ENCODE results near the gene KIRREL3.

Gene KIRREL3

GRCh38 chr11:126904520-126904919, 96.0 kb downstream of the KIRREL3 start:
- DNase-seq = no peak

- DNase-seq = no peak
Observed at GRCh38 chr11:126901783-126902182, 98.8 kb downstream of the KIRREL3 start.

GRCh38 chr11:126899961-126900748, 100.4 kb downstream of the KIRREL3 start:
- no peak for DNase-seq

DNA sequence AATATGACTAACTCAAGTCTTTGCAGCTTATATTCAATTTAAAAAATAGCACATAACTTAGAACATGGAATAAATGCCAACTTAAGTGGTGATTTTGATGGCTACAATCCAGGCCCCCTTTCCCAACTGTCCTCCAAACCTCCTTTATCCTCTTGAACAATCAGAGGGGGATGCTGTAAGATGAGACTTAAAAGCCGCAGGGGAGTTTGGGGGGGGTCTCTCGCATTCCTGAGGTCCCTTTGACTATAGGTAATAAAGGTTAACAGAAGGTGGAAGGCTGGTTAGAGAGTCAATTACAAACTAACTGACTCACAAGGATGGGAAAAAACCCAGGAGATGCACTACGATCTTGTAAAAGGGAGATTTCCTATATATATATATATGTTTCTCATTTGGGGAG, 101.8 kb downstream of the KIRREL3 start:
- no peak for DNase-seq

DNA sequence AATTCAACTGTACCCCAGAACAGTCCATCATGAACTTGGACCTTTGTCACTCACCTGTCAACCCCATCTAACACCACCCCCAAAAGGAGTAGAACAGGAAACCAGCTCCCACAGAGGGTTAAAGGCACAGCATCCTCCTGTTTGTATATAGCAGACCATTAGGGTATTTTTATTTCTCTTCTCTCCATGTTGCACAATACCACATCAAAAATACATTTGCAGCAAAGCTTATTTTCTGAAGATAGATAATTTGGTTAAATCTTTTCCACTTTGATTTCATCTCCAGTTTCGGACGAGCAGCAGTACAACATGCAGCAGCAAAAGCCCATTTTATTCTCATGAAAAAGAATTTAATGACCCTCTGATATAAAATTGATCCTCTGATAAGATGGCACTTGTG, 103.1 kb downstream of the KIRREL3 start:
- DNase-seq = no peak

DNA sequence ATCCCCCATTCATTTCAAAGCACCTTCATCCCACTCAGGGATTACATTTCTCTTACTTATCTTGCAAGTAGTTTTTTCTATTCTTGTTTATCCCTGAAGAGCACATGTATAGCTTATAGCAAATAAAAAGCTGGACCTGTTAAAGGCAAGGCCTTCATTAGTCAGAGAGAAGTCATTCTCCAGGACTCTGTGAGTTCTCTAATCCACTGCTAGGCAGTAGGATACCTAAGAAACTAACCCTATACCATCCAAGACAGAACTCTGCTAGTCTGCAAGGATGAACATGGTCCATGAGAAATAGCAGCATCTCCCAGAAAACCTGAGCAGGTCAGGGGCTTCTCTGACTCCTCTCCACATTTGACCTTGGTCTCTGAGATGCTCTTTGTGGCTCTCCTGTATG, 104.5 kb downstream of the KIRREL3 start:
- DNase-seq = no peak

GRCh38 chr11:126893796-126894195, 106.8 kb downstream of the KIRREL3 start:
- DNase-seq = no peak

- DNase-seq = peak; percentile 41
Observed at GRCh38 chr11:126892756-126893155, 107.8 kb downstream of the KIRREL3 start.

DNA sequence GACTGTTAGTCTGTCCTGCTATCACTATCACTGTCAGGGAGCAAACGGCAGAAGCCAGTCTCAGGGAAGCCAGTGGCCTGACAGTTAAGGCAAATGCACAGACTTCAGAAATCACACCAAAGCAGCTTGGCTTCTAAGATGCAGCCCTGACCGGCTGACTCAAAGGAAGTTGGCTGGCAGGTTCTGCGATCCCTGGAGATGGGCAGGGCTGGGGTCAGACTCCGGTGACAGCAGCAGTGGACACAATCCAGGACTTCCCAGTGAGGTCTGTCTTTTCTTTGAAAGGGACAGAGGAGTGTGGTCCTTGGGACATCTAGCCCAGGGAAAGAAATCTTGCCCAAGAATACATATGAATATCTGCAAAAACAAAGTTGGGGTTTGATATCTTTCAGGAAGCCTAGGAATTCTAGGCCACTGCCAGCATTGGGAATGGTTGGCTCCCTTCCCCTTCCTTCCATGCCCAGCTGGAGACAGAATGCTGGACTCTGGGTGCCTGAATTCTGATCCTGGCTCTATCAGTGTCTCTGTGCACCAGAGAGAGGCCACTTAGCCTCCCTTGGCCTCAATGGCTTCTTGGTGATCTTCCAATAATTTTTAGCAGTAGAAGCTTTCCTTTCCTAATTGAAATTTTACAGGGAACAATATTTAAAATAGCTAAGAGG, 108.9 kb downstream of the KIRREL3 start:
- no peak for DNase-seq

- no peak for DNase-seq
Observed at GRCh38 chr11:126890561-126890960, 110.0 kb downstream of the KIRREL3 start.

GRCh38 chr11:126888115-126888712, 112.4 kb downstream of the KIRREL3 start:
- DNase-seq = no peak

DNA sequence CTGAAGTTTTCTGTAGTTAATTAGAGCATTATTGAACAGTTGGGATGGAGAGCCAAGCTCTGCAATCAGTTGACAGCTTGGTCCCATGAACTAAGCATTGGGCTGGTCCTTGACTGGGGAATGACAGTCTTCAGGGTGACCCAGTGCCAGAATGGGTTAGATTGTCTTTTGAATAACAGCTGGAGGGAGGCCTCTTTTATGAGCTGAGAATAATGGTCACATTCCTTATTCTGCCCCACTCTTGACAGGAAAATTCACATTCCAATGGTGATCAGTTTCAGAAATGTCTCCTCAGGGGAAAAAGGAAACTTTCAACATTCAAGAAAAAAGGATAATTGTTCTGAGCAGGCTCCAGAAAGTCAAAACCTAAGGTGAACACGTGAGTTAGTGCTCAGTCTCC, 113.9 kb downstream of the KIRREL3 start:
- DNase-seq = no peak

- DNase-seq = no peak
Observed at GRCh38 chr11:126886085-126886484, 114.5 kb downstream of the KIRREL3 start.

DNA sequence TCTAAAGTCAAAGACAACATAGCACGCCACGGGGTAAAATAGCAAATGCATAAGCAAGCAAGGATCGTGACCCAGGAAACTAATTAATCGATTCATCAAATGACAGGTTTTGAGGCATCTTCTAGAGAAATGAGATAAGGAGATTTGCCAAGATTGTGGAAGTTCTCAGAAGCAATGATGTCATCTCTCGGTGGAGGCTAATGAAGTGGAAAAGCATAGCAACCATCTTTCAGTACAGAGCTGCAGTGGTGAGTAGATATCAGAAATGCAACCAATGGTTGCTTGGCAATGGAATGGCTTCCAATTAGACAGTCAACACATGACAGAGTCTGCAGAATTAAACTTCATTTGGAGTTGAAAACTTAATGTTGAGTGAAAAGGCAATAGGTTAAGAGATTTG, 116.0 kb downstream of the KIRREL3 start:
- no peak for DNase-seq

DNA sequence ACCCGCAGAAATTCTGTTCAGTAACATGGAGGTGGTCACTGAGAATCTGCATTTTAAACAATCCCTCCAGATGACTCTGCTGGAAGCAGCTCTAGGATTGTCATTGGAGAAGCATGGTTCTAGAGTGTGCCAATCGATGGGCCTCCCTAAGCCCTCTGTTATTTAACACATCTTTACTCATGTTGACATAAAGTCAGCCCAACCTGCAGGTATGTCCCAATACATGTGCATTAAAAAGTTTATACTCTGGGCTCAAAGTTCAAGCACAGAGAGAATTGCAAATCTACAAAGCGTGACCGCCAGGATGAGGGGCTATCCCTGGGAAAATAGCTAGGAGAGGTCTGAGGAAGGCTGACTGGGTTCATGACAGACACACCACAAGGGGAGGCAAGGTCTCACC, 116.4 kb downstream of the KIRREL3 start:
- DNase-seq = no peak

DNA sequence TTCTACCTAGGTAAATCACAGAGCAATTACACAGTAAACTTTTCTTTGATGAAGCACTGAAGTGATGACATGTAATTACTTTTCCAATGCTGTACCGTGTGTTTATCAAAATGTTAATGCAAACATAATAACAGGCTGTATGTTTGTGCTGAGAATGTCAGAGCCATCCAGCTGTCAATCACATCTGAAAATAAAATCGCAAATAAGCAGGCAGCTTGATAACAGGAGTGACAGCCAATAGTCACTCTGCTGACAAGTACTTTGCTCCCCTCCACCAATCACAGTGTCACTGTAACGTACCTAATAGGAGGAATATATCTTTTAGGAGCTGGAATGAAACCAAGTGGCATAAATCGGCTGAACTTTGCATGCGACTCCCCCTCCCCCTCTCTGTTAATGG, 119.7 kb downstream of the KIRREL3 start:
- DNase-seq = peak; percentile 69

- DNase-seq = no peak
Observed at GRCh38 chr11:126879516-126879915, 121.1 kb downstream of the KIRREL3 start.

- peak; percentile 74 for DNase-seq
Observed at GRCh38 chr11:126878913-126879482, 121.6 kb downstream of the KIRREL3 start.

- peak; percentile 31 for DNase-seq
Observed at GRCh38 chr11:126874831-126875230, 125.7 kb downstream of the KIRREL3 start.

DNA sequence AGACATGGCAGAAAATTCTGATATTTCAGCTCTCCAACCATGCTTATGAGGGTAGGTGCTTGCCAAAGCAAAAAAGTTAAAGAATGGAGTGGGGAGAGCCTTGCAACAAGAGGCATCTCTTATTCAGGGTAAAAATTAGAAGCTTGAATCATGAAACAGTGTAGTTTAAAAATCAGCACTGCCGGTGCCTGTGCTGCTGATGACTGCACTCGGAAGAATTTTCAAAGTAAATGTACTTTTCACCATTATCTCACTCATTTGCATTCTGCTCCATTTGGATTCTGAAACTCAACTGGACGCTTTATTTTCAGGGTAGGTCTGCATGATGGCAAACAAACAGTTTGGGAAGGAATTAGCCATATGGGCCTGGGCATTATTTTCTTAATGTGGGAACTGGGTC, 126.3 kb downstream of the KIRREL3 start:
- DNase-seq = no peak

DNA sequence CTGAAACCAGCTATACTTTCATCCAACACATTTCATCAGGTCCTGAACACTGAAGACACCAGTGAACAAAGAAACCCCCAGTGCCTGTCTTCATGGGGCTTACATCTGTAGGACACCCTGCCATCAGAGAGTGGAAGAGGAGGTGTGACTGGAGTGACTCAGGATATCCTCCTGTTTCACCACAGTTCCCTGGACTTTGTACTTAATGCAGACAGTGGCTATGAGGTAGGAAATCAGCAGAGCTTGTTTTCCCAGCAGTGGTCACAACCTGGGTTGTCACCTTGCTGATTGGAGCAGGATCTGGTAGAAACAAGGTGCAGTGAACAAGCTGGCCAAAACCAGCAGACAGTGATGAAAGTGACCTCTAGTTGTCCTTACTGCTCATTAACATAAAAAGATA, 128.8 kb downstream of the KIRREL3 start:
- no peak for DNase-seq

DNA sequence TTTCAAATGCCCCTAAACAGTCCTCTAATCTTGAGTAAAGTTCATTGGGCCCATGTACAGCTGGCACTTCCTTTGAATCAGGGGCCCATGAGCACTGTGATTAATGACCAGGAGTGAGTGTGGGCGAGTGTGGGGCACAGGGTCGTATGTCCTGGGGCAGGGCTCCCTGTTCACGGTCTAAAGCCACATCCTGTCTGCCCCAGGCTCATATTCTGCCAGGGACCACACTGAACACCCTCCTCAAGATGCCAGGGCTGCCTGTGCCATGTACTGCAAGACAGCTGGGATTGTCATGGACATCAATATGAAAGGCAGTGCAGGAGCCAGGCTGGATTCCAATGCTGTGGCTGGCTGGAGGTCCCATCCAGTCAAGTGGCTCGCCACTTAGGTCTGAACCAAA, 130.5 kb downstream of the KIRREL3 start:
- DNase-seq = no peak

DNA sequence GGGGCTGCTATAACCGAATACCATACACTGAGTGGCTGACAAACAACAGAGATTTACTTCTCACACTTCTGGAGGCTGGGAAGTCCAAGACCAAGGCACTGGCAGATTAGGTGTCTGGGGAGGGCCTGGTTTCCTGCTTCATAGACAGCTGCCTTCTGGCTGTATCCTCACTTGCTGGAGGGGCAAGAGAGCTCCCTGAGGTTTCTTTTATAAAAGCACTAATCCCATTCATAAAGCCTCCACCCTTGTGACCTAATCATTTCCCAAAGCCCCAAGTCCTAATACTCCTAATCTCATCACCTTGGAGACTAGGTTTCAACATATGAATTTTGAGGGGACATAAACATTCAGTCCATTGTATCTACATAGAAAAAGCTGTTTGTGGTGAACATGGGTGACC, 131.8 kb downstream of the KIRREL3 start:
- DNase-seq = no peak

- DNase-seq = peak; percentile 25
Observed at GRCh38 chr11:126864934-126865333, 135.6 kb downstream of the KIRREL3 start.
